HG03520 (cell line): ENCODE results near the gene ARHGEF11.
"Not testable (repeated sequence)": the region's sequence is repeated elsewhere in the genome, so short reads cannot be mapped to it uniquely, and the experiment has no call there.

Experiments
- ATAC-seq: cut with Tn5 transposase; IDR thresholded peaks from one replicate; pipeline ENCODE4 v1.9.1; 2021; ENCODE audit warnings: mild to moderate bottlenecking, moderate library complexity; ENCODE audit not compliant: unreplicated experiment

ARHGEF11 gene

DNA sequence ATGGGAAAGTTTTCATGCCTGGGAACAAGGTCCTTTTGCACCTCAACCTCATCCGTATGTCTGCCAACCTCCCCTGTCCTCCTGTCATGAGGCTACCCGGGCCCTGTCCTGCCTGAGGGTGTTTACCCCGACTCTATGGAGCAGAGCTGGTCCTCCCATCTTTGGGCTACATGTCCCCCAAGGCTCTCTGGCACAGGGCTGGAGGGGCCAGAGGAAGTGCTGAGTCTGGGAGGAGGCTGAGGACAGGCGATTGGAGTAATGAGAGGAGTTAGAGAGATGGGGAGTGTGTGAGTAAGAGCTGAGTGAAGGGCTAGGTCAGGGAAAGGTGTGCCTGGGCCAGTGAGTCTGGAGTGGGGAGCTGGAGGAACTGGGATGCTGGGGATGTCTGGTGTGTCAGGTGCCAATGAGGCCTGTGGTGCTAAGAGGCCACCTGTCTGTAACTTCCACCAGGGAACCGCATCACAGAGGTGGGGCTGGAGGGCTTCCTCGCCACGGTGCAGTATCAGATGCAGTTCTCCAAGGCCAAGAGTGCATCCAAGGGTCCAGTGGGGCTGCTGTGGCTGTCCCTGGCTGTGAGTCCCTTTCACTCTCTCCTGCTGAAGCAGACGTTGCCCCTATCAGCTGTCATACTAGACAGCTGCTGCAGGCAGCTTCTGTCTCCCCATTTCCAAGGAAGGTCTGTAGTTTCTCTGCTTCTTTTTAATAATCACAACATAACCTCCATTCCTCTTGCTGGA lies 113.4 kb downstream of the ARHGEF11 start:
- ATAC-seq = no peak

DNA sequence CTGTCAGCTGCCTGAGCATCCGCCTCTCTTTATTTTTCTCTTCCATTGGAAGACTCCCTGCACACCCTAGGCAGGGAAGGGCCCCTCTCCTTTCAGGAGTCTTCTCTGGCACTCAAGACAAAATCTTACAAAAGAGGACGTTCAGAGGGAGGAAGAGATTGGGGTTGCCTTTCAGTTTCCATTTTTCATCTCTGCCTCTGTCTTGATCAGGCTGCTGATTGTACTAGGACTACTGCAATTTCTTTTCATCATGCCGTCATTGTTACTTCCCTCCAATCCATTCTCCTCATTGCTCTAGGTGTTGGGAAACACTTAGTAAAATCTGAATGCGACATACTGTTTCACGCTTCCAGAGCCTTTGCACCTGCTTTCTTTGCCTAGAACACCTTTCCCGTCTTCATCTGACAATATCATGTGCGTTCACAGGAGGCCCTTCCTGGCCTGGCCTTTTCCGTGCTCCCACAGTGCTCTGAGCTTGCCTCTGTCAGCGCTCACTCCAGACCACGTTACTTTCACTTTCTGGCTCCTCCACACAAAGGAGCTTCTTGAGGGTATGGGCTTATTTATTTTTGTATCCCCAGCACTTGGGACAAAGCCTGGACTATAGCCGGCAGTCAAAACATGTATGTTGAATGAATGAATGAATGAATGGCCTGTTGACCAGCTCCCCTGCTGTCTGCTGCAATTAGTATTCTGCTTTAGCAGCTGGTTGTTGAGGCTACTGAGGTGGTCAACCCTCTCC lies 114.2 kb downstream of the ARHGEF11 start:
- ATAC-seq = no peak

DNA sequence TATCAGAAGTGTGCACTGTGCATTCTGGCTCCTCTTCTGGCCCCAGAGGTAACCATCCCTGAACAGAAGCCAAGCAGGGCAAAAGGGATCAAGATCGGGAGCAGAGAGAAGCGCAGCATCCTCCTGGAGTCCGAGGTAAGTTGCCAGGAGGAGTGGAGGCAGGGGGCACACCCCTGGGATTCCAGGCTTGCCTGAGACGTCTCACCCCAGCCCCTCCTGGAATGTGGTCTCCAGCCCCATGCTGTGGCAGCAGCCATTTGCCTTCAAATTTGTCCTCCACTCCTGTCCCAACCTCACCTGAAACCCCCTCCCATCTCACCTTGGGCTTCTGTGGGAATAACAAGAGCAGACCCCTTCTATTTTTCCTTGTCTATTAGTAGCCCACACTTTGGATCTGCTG lies 115.1 kb downstream of the ARHGEF11 start:
- no peak for ATAC-seq

DNA sequence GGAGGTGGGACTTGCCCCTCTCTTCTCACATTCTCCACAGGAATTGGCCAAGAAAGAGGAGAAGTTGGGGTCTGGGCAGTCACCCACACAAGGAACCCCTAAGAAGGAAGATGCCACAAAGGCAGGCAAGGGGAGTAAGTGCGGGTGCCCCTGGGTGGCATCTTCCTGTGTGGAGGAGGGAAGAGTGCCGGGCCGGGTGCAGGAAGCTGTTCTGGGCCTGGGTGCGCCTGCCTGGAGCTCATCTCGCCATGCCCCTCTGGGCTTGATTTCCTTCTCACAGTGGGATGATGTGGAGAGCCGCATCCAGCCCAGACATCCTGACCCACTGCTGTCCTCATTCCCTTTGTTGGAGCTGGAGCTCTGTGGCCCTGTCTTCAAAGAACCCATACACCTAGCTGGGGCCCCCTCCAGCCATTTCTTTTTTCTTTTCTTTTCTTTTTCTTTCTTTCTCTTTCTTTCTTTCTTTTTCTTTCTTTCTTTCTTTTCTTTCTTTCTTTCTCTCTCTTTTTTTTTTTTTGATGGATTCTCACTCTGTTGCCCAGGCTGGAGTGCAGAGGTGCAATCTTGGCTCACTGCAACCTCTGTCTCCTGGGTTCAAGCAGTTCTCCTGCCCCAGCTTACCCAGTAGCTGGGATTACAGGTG lies 115.8 kb downstream of the ARHGEF11 start:
- no peak for ATAC-seq

DNA sequence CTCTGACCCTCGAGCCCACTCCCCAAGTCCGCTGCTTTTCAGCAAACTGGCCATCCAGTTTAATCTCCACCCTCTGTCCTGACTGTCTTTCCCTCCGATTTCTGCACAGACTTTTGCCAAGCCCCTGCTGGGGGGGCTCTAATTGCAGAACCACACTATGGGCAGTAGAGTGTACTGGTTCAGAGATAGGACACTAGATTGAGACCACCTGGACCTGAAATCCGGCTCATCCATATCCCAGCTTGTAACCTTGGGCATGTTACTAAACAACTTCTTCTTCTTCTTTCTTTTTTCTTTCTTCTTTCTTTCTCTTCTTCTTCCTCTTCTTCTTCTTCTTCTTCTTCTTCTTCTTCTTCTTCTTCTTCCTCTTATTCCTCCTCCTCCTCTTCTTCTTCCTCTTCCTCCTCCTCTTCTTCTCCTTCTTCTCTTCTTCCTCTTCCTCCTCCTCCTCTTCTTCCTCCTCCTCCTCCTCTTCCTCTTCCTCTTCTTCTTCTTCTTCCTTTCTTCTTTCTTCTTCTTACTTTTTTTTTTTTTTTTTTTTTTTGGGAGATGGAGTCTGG lies 117.4 kb downstream of the ARHGEF11 start:
- no peak for ATAC-seq

DNA sequence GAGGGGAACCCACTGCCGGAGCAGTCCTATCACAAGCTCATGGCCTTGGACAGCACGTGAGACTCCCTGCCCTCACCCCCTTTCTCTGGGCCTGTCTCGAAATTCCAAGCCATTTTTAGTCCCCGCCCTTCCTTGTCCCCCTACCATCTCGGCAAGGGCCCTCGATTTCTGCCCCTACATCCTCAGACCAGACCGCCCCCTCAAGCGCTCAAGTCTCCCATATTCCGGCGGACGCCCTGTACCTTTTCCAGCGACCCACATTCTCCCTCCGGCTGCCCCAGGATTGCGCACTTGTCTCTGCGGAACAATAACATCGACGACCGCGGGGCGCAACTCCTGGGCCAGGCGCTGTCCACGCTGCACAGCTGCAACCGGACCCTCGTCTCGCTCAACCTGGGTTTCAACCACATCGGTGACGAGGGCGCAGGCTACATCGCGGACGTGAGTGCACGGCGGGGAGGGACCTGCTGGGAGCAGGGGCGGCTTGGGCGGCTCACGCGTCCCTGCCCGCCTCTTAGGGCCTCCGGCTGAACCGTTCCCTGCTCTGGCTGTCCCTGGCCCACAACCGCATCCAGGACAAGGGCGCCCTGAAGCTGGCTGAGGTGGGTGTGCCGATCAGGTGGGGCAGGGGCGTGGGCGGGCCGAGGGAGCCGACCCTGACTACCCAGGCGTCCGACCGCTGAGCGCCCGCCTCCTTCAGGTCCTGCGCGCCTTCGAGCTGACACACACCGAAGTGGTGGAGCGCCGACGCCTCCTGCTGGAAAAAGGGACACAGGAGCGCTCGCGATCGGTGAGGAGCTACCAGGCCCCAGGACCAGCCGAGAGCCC lies 118.1 kb downstream of the ARHGEF11 start:
- no peak for ATAC-seq

DNA sequence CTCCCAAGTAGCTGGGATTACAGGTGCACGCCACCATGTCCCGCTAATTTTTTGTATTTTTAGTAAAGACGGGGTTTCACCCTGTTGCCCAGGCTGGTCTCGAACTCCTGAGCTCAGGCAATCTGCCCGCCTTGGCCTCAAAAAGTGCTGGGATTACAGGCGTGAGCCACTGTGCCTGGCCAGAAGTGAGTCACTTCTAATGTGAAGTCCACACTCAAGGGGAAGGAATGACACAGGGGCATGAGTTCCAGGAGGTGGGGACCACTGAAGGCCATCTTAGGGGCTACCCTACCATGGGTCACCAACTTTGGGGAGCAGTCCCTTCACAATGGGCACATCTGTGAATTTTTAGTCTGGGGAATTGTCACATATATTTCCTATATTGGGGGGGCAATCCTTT lies 118.8 kb downstream of the ARHGEF11 start:
- not testable (repeated sequence) for ATAC-seq

DNA sequence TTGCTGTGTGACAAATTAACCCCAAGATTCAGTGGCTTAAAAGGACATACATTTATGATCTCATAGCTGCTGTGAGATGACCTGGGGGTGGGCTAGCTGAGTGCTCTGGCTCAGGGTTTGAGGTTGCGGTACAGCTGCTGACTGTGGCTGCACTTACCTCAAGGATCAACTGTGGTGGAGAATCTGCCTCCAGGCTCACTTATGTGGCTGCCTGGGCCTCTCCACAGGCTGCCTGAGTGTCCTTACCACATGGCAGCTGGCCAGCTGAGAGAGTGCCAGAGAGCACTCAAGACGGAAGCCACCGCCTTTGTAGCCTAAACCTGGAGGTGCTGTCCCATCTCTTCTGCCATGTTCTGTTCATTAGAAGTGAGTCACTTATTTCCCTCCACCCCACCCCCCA lies 119.4 kb downstream of the ARHGEF11 start:
- ATAC-seq = no peak

DNA sequence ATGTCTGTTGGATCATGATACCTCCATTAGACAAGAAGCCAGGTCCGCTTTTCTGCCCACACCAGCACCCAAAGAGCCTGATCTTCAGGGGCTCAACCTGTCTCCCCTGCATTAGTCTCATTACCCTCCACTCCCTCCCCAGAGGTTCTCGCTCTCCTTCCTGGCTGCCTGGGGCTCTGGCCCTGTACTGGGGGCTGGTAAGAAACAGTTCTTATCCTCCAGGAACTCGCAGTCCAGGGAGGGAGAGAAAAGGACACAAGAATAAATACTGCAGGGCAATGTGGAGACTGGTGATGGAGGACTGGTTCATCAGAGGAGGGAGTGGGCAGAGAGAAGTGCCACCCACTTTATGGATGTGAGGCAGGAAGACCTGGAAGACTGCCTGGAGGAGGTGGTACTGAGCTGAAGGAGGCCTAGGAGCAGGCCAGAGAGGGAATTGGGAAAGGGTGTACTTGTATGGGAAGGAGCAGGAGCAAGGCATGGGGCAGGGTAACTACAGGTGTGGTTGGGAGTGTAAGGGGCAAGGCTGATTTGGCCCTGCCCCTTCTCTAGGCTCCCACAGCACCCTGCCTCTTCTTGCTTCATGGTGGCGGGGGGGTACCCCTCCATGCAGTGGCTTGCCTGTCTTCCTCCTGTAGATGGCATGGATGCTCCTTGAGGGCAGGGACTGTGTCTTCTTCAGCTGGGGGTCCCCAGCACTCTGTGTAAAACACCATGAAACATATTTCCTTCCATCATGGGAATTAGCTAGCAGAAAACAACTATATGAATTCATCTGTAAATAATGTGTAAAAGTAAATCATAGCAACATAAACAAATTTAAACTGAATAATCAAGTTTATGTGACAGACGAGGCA lies 120.2 kb downstream of the ARHGEF11 start:
- no peak for ATAC-seq

DNA sequence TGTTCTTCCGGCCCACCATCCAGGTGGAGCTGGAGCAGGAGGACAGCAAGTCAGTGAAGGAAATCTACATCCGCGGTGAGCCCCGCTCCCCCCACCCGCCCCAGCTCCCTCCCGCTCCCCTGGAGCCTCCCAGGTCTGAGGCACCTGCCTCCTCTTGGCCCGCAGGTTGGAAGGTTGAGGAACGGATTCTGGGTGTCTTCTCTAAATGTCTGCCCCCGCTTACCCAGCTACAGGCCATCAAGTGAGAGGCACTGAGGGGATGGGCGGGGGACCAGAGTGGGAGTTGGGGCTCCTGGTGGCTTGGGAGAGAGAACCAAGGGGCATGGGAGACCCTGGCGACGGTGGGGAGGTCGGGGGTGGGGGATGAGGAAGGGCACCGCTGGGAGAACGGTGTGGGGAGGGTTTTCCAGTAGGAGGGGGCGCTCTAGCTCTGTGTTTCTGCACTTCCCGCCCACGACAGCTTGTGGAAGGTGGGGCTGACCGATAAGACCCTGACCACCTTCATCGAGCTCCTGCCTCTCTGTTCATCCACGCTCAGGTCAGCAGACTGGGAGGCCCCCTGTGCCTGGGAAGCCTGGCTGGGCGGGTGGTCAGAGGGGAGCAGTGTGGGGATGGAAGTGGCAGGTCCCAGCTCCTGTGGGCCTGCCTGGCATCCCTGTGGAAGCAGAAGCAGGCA lies 120.9 kb downstream of the ARHGEF11 start:
- ATAC-seq = no peak

DNA sequence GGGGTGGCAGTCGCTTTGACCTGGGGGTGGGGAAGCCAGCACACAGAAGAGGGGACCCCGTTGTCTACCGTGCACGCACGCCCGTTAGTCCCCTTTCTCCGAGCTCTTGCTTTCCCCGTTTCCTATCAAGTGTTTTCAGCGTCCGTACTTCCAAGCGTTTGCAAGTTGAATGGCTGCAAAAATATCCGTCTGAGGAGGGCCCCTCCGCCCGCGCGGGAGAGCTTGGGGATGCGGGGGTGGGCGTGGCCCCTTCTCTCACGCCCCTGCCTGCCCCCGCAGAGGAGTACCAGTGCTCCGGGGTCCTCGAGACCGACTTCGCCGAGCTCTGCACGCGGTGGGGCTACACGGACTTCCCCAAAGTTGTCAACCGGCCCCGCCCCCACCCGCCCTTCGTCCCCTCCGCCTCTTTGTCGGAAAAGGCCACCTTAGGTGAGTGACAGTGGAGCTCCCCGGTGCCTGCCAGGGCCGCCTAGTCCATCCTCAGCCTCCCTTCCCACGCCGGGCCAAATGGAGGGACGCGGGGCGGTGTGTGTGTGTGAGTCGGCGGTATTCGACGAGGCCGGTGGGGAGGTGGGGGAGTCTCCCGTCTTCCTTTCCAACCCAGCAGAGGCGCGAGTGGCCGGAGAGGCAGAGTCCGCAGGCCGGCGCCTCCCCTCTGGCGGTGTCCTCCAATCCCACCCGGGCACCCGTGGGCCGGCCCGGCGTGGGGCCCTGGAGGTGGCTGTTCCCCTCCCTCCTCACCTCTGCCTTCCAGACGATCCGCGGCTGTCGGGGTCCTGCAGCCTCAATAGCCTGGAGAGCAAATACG lies 121.7 kb downstream of the ARHGEF11 start:
- ATAC-seq = no peak

DNA sequence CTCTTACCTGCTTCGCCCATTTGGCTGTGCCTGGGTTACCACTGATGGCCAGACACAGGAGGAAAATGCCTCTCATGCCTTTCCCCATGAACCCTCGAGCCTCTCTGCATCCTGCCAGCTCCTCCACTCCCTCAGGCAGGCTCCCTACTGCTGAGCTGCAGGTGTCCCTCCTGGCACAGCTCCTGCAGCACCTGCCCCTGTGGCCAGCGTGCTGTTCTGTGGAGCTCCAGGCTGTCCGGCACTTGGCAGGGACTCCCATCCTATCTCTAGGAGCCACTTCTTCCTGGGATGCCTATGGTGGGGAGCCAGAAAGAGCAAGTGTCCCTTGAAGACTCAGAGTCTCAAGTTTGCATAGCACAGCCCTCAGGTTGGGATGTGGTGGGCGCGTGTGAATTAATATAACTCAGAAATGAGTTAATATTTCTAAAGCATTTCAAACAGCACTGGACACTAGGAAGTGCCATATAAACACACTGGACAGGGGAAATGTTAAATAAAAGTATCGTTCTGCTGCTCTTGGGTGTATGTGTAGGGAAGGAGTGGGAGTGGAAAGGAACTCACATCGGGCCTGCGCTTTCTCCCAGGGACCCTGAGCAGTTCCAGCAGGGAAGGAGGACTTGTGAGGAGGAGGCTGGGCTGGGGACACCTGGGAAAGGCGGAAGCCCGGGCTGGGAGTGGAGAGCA lies 122.4 kb downstream of the ARHGEF11 start:
- ATAC-seq = no peak

DNA sequence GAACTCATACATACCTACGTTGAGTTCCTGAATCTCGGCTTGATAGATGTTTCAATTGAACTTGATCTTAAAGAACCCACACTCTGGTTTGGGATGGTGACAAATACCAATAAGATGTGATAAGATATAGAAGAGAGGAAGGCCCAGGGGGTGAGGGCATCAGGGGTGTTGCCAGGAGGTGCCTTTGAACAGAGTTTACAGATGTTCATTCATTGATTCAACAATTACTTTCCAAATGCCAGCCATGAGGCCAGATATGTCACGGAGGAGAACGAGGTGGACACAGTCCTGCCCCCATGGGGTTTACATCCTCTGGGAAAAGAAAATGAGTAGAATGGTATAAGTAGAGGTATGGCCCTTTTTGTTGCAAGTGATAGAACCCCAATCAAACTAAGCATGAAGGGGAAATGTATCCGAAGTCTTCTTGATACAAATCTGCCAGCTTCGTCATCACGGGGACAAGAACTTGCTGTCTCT lies 124.5 kb downstream of the ARHGEF11 start:
- no peak for ATAC-seq

DNA sequence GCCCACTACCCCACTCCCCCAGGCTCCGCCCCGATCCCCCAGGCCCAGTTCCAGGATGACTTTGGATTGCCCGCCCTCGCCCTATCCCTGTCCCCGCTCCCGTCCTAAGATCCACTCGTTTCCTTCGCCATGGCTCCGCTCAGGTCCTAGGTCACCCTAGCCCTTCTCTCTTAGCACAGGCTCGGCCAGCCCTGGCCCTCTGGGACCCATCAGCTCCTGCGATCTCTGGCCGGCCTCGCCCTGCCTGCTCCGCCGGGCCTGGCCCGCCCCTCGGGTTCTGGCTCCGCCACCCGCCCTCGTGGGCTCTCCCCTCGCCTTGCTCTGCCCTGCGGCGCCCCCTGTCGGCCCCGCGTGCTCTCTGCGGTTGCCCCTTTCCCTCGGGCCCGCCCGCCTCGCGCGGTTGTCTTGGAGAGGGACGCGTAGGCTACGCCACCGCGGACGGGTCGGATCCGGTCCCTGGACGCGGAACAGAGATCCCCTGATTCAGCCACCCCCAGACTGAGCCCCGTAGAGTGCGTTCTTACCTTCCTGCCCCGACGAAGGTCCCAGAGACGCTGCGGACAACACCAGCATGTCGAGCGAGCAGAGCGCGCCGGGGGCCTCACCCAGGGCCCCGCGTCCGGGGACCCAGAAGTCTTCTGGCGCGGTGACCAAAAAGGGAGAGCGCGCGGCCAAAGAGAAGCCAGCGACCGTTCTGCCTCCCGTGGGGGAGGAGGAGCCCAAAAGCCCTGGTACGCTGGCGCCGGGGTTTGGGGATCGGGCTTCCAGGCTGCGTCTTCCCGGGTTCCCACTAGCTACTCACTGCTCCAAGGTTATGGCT lies 125.1 kb downstream of the ARHGEF11 start, which contains the start of gene LRRC71:
LRRC71 (plus strand) TSS at position 400 of the 820 bp plus-strand sequence; CDS start at position 572, 172 bp downstream.
- no peak for ATAC-seq

DNA sequence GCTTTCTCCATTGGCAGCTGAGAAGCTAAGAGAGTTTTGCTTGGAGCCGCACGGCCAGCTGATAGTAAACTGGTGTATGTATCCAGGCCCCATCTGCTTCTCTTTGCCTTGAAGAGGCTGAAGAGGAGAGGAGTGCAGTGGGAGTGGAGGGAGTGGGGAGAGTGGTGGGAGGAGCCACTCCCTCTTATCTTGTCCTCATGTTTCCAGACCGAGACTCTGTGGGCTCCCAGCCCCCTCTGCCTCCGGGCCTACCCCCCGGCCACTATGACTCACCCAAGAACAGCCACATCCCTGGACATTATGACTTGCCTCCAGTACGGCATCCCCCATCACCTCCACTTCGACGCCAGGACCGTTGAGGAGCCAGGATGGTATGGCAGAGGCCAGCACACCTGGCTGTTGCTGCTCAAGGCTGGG lies 131.1 kb downstream of the ARHGEF11 start:
- ATAC-seq = no peak

DNA sequence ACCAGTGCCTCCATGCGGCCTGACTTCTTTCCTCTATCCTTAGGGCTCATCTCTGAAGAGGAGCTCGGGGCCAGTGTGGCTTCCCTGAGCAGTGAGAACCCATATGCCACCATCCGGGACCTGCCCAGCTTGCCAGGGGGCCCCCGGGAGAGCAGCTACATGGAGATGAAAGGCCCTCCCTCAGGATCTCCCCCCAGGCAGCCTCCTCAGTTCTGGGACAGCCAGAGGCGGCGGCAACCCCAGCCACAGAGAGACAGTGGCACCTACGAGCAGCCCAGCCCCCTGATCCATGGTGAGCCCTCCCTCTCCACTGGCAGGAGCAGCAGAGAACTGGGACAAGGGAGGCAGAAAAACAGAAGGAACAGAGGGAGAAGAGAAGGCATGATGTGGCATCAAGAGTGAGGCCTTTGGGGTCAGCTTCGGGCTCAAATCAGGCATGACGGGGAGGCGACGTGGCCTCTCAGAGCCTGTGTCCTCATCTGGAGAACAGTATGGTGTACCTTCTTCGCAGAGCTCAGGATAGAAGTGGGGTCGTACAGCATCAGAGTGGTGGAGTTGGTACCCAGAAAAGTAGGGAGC lies 131.6 kb downstream of the ARHGEF11 start:
- no peak for ATAC-seq
